Thyroid gland (tissue), 4 donors: ENCODE results near the gene CALY. TPM values are rescaled to one million over a fixed set of nuclear protein-coding genes. Genes with fewer than 3 reads are reported as not detected.

ENCODE experiments used
- DNase-seq, 2 donors: peaks; one replicate each; pipeline ENCODE4 v3.0.0-alpha.2; 2019
- H3K27ac ChIP-seq, 3 donors: fragments of 200-600 bp; sonication (generic); 1 replicate in 2 of 3; 2 replicates in 1 of 3; pipeline ENCODE4 v1.5.1; 2016 to 2019; ENCODE audit warnings: mild to moderate bottlenecking in 1 of 3, moderate library complexity in 1 of 3
- H3K27me3 ChIP-seq: fragments of 200-600 bp; sonication (generic); one replicate; pipeline ENCODE4 v1.5.1; 2019
- H3K36me3 ChIP-seq, 2 donors: fragments of 200-600 bp; sonication (generic); one replicate each; pipeline ENCODE4 v1.5.1; 2016 to 2019
- H3K4me1 ChIP-seq, 2 donors: fragments of 200-600 bp; sonication (generic); one replicate each; pipeline ENCODE4 v1.5.1; 2017 to 2019
- H3K4me3 ChIP-seq, 3 donors: fragments of 200-600 bp; sonication (generic); replicated peaks in 1 of 3; 1 replicate in 2 of 3; 2 replicates in 1 of 3; pipeline ENCODE4 v1.5.1; 2016; ENCODE audit warnings: mild to moderate bottlenecking in 1 of 3
- H3K9me3 ChIP-seq: fragments of 200-600 bp; sonication (generic); one replicate; pipeline ENCODE4 v1.5.1; 2017
- POLR2A ChIP-seq, 2 donors: fragments of 450-650 bp; IDR thresholded peaks; one replicate each; pipeline ENCODE4 v1.6.1; 2017; ENCODE audit warnings: antibody characterized with exemption in 2 of 2, mild to moderate bottlenecking in 2 of 2, moderate library complexity in 1 of 2
- WGBS, 2 donors: methylation state at CpG; one replicate each; pipeline ENCODE4 v1.1.5; 2017; 5-methylcytosine and 5-hydroxymethylcytosine counted together
- intact Hi-C: fragments of 100-400 bp; cut with DNase I; formaldehyde crosslinking; loops from one replicate; pipeline ENCODE4 v1.15.1; 2023
- microRNA-seq: library from miRNA; unstranded; fragments of <30 nt; microRNA quantifications from one replicate; pipeline ENCODE4, GENCODE V29; 2016
- small RNA-seq: library from RNA; depleted of rRNA; stranded (forward); fragments of <200 nt; gene quantifications from one replicate; pipeline ENCODE3, GENCODE V24; 2016
- total RNA-seq, 4 donors: library from RNA; depleted of rRNA; stranded (reverse); fragments of >200 nt; gene quantifications; one replicate each; pipeline ENCODE4 v1.2.3, GENCODE V29; 2016
- TF ChIP-seq, protein P1 (sequence below), 6 experiments: fragments of 200-600 bp in 3 of 6; fragments of 450-650 bp in 3 of 6; sonication (generic) in 3 of 6; IDR thresholded peaks; one replicate each; pipeline ENCODE4 v1.5.1; 2016 to 2019; ENCODE audit warnings: antibody characterized with exemption in 6 of 6, mild to moderate bottlenecking in 2 of 6, inconsistent platforms in 1 of 6, moderate library complexity in 1 of 6

CALY gene
- total RNA-seq, 4 donors from 2014 or later: 0.13 to 1.5 TPM; not detected in 2

DNA sequence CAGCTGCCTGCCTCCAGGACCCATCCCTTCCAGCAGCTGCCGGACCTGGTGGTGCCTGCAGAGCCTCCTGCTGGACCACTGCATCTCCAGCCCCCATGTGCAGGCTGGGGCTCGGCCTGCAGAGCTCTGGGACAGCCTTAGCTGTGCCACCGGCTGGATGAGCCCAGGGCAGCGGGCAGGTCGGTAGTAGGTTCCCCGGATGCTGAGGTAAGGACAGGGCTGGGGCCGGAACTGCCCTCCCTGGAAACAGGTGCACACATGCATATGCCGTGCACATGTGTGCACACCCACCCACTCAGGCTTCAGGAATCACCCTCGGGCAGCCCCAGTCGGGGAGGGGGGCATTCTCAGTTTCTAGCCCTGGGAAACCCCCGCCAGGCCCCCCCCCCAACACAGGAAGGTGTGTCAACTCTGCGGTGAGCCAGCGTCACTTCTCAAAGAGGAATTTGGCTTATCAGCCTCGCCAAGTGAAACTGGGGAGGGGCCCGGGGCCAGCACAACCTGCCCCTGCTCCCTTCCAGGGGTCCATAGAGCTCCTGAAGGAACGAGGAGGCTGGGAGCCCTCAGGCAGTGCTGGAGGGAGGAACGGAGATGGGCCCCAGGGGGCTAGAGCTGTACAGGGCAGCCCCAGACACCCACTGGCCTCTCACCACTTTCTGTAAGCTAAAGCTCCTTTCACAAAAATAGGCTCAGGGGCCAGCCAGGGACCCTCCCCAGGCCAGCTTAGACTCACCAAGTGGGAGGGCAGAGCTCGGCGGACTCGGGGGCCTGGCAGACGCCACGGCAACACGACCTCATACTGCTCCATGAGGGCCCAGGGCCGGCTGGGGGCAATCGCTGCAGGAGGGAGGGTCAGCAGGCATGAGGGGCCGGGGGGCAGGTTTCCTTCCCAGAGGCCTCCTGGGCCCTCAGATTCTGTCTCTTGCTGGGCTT, 61.7 kb downstream of the CALY start:
- H3K4me1 ChIP-seq: peaks cover 6 to 12% of the 10 kb centered on the region in 2 donors
- H3K27ac ChIP-seq: no peak overlapping the region
- WGBS, 2 donors: 52 to 100% methylated on average over 1 to 10 of the region's 26 CpGs
- peaks cover 6 to 9% of the 10 kb centered on the region in 2 donors for H3K36me3 ChIP-seq
- DNase-seq: no peak
- no peak for TF ChIP-seq POLR2A (IDR thresholded peaks at IDR 0.05)
- TF ChIP-seq, protein P1, sequence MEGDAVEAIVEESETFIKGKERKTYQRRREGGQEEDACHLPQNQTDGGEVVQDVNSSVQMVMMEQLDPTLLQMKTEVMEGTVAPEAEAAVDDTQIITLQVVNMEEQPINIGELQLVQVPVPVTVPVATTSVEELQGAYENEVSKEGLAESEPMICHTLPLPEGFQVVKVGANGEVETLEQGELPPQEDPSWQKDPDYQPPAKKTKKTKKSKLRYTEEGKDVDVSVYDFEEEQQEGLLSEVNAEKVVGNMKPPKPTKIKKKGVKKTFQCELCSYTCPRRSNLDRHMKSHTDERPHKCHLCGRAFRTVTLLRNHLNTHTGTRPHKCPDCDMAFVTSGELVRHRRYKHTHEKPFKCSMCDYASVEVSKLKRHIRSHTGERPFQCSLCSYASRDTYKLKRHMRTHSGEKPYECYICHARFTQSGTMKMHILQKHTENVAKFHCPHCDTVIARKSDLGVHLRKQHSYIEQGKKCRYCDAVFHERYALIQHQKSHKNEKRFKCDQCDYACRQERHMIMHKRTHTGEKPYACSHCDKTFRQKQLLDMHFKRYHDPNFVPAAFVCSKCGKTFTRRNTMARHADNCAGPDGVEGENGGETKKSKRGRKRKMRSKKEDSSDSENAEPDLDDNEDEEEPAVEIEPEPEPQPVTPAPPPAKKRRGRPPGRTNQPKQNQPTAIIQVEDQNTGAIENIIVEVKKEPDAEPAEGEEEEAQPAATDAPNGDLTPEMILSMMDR (IDR thresholded peaks at IDR 0.05): no peak
- H3K4me3 ChIP-seq: no peak overlapping the region
- H3K27me3 ChIP-seq: no peaks in the 10 kb centered on the region
- intact Hi-C loops: no loop called here
- H3K9me3 ChIP-seq: no peaks in the 10 kb centered on the region

Small RNAs within 50 kb of the gene (microRNA-seq; reads per million reads assigned to microRNA genes)
- 1.1 reads per million for gene MIR3944

Small RNAs within 50 kb of the gene (small RNA-seq; reads per million reads assigned to genes)
- not detected for gene AL360181.4
- not detected for gene BANF1P2
- not detected for gene MIR3944

Other genes starting within 250 kb of the CALY start
- under 1 TPM; 0.13 to 0.40 (median 0.29) TPM for gene ADGRA1, start 249.0 kb downstream of the CALY start, total RNA-seq
- 1 to 10 TPM; 2.1 to 9.3 (median 3.5) TPM for gene KNDC1, start 176.7 kb downstream of the CALY start, total RNA-seq
- gene UTF1, start 106.7 kb downstream of the CALY start, total RNA-seq: not detected
- 1 to 10 TPM in 1 of 4 donors, under 1 TPM in 2, not detected in 1; 0.40 to 1.3 (median 0.63) TPM for gene VENTX, start 99.0 kb downstream of the CALY start, total RNA-seq
- gene ADAM8, start 60.0 kb downstream of the CALY start, total RNA-seq: 1 to 10 TPM; 1.6 to 9.8 (median 2.6) TPM
- gene TUBGCP2, start 28.0 kb downstream of the CALY start, total RNA-seq: 10 to 100 TPM; 56.5 to 73.3 (median 62.9) TPM
- 10 to 100 TPM; 22.0 to 53.6 (median 26.2) TPM for gene ZNF511, start 28.0 kb downstream of the CALY start, total RNA-seq
- gene PRAP1, start 10.5 kb upstream of the CALY start, total RNA-seq: not detected
- gene FUOM, start 21.1 kb upstream of the CALY start, total RNA-seq: 10 to 100 TPM in 3 of 4 donors, 1 to 10 TPM in 1; 7.4 to 25.9 (median 18.9) TPM
- 100 to 1,000 TPM in 2 of 4 donors, 10 to 100 TPM in 2; 73.9 to 135 (median 99.5) TPM for gene ECHS1, start 36.5 kb upstream of the CALY start, total RNA-seq
- 10 to 100 TPM in 2 of 4 donors, 1 to 10 TPM in 2; 3.5 to 11.0 (median 9.9) TPM for gene PAOX, start 42.4 kb upstream of the CALY start, total RNA-seq
- gene MTG1, start 57.3 kb upstream of the CALY start, total RNA-seq: 10 to 100 TPM; 23.8 to 40.8 (median 35.0) TPM
- gene SPRN, start 87.7 kb upstream of the CALY start, total RNA-seq: under 1 TPM in 1 of 4 donors, not detected in 3; 0.15 TPM
- gene SCART1, start 117.0 kb upstream of the CALY start, total RNA-seq: 10 to 100 TPM in 1 of 4 donors, 1 to 10 TPM in 3; 2.6 to 12.6 (median 3.4) TPM
- 1 to 10 TPM in 2 of 4 donors, under 1 TPM in 2; 0.20 to 2.6 (median 1.4) TPM for gene CYP2E1, start 190.5 kb upstream of the CALY start, total RNA-seq
- gene SYCE1, start 228.7 kb upstream of the CALY start, total RNA-seq: 1 to 10 TPM in 2 of 4 donors, not detected in 2; 1.0 to 6.4 TPM